T-helper 1 cell treated with Interleukin-12 subunit alpha and Interleukin-12 subunit beta and Interleukin-4 antibody, amounts not matched to agents 30 μg/mL and 1 μg/mL, for 36 hours (primary cell): ENCODE results near the gene SLC43A1.

ENCODE experiments used
- H3K27ac Mint-ChIP-seq: one replicate; pipeline ENCODE4 v1.8.0; 2021; ENCODE audit warnings: mild to moderate bottlenecking, mixed read lengths
- H3K27me3 Mint-ChIP-seq: one replicate; pipeline ENCODE4 v1.8.0; 2021; ENCODE audit warnings: low read depth, mixed read lengths
- H3K36me3 Mint-ChIP-seq: one replicate; pipeline ENCODE4 v1.8.0; 2021; ENCODE audit warnings: low read depth, mixed read lengths
- H3K4me1 Mint-ChIP-seq: one replicate; pipeline ENCODE4 v1.8.0; 2021; ENCODE audit warnings: low read depth, mixed read lengths
- H3K4me3 Mint-ChIP-seq: one replicate; pipeline ENCODE4 v1.8.0; 2021; ENCODE audit warnings: mild to moderate bottlenecking, moderate library complexity, mixed read lengths
- H3K9me3 Mint-ChIP-seq: one replicate; pipeline ENCODE4 v1.8.0; 2021; ENCODE audit warnings: mixed read lengths

The SLC43A1 gene

DNA sequence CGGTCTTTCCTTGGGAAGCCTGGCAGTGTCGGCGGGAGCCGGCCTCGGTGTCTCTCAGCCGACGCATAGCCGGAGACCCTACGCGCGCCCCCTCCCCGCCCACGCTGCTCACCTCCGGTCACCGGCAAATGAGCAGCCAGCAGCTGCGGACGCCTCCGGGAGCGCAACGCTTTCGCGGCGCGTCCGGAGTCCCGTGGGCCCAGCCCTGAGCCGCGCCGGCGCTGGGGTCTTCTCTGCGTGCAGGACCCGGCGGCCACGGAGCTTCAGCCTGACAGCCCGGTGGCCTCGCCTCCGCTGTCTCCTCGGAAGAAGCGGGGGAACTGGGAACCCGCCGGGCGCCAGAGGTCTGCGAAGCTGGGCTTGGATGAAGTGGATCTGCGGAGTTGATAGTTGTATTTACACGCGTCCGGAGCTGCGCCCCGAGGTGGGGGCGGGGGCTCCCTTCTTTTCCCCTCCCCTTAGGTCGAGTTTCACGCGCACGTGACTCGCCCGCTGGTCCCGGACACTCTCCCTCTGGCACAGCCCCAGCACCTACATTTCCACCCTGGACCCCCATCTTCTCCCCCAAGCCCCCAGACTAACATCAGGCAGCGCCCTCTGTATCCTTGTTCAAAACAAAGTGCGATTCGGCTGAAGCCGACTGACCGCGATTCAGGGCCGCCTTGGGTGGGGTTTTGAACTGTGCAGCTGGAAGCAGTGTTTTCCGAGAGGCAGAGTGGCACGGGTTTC is at the start of gene SLC43A1:
SLC43A1 (minus strand) TSS at position 371 of the 729 bp plus-strand sequence. CDS start 1,591 bp downstream, outside the sequence.
- Mint-ChIP-seq H3K36me3 (no peaks in the 10 kb centered on the region), H3K27ac (peak within 1 kb of the TSS; percentile 83)

DNA sequence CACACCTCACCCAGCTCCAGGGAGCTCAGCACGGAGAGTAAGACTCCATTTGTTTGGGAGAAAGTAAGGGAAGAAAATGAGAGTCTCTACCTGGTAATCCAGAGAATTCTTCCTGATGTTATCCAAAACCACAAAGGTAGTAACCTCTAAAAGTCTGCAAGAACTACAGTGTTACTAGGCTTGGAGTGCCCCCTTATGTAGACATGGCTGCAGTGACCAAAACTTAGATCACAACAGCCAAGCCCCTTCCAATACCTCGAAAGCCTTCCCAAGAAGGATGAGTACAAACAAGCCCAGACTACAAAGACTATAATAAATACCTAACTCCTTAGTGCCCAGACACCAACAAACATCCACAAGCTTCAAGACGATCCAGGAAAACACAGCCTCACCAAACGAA is 47.1 kb upstream of the SLC43A1 start:
- H3K36me3 Mint-ChIP-seq, result peaks cover 42% of the 10 kb centered on the region
- H3K4me1 Mint-ChIP-seq, result peaks cover 29% of the 10 kb centered on the region
- no peaks in the 10 kb centered on the region for H3K27me3 Mint-ChIP-seq
- peak overlapping the region; percentile 5 for H3K4me3 Mint-ChIP-seq
- H3K27ac Mint-ChIP-seq, result peak overlapping the region; percentile 10
- no peaks in the 10 kb centered on the region for H3K9me3 Mint-ChIP-seq

More for the DNA sequence above, at the start of gene SLC43A1:
- Mint-ChIP-seq H3K4me3 (peak within 1 kb of the TSS; percentile 99), H3K9me3 (no peaks in the 10 kb centered on the region), H3K4me1 (peaks cover 15% of the 10 kb centered on the region), H3K27me3 (peaks cover 8% of the 10 kb centered on the region)

DNA sequence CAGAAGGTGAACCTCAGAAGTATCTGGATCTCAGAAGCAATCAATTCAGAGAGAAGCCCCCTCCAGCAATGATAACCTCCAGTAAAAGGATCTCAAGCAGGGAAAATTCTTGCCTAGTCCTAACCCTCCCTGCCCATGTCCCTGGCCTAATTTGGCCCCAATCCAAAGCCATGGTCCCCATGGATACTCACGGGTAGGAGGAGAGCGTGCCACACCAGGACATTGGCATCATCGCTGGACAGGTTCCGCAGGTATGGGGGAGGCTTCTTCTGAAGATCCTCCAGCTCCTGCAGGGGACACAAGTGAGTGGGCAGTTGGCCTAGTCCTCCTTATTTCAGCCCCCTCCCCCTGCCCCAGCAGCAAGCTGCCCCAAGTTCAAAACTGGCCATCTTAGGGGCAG is 44.6 kb upstream of the SLC43A1 start:
- Mint-ChIP-seq H3K4me1 (peaks cover 28% of the 10 kb centered on the region), H3K9me3 (no peaks in the 10 kb centered on the region), H3K36me3 (peaks cover 49% of the 10 kb centered on the region), H3K27ac (no peak overlapping the region), H3K4me3 (no peak overlapping the region), H3K27me3 (no peaks in the 10 kb centered on the region)

DNA sequence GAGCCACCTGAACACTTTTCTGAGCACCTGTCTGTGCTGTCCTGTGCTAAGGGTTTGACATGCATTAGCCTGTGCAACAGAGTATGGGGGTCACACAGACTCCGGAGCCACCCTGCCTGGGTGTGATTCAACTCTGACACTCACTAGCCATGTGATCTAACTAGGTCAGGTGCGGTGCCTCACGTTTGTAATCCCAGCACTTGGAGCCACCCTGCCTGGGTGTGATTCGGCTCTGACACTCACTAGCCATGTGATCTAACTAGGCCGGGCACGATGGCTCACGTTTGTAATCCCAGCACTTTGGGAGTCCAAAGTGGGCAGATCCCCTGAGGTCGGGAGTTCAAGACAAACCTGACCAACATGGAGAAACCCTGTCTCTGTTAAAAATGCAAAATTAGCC is 40.5 kb upstream of the SLC43A1 start:
- Mint-ChIP-seq H3K27me3 (no peaks in the 10 kb centered on the region), H3K36me3 (peaks cover 50% of the 10 kb centered on the region), H3K9me3 (no peaks in the 10 kb centered on the region), H3K4me1 (peaks cover 5% of the 10 kb centered on the region), H3K4me3 (no peak overlapping the region), H3K27ac (no peak overlapping the region)

DNA sequence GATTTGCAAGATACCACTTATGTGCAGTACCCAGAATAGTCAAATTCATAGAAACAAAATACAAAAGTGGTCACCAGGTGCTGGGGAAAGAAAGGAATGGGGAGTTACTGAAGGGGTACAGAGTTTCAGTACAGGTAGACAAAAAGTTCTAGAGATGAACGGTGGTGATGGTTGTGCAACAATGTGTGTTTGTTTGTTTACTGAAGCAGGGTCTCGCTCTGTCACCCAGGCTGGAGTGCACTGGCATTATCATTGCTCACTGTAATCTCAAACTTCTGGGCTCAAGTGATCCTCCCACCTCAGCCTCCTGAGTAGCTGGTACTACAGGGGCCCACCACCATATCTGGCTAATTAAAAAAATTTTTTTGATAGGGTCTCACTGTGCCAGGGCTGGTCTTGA is 39.9 kb upstream of the SLC43A1 start:
- Mint-ChIP-seq H3K4me1 (peaks cover 4% of the 10 kb centered on the region), H3K4me3 (no peak overlapping the region), H3K9me3 (no peaks in the 10 kb centered on the region), H3K27me3 (no peaks in the 10 kb centered on the region), H3K36me3 (peaks cover 52% of the 10 kb centered on the region), H3K27ac (no peak overlapping the region)

DNA sequence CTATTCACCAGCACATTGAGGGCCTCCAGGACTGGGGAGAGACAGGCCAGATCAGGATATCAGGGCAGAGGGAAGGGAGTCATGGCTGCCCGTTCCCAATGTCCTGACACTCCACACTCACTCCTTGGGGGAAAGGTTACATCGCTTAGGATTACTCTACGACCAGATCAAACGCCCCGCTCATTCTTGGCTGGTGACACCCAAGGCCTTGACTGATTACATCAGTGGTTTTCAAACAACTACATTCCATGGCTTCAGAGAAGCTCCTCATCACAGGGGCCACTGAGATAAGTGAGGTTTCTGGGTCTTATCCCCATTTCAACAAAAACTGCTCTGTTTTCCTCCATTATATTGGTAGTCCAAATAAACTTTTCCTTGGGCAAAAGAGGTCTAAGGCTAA is 37.0 kb upstream of the SLC43A1 start:
- H3K9me3 Mint-ChIP-seq, result no peaks in the 10 kb centered on the region
- no peak overlapping the region for H3K27ac Mint-ChIP-seq
- no peak overlapping the region for H3K4me3 Mint-ChIP-seq
- peaks cover 8% of the 10 kb centered on the region for H3K4me1 Mint-ChIP-seq
- no peaks in the 10 kb centered on the region for H3K27me3 Mint-ChIP-seq
- peaks cover 58% of the 10 kb centered on the region for H3K36me3 Mint-ChIP-seq

DNA sequence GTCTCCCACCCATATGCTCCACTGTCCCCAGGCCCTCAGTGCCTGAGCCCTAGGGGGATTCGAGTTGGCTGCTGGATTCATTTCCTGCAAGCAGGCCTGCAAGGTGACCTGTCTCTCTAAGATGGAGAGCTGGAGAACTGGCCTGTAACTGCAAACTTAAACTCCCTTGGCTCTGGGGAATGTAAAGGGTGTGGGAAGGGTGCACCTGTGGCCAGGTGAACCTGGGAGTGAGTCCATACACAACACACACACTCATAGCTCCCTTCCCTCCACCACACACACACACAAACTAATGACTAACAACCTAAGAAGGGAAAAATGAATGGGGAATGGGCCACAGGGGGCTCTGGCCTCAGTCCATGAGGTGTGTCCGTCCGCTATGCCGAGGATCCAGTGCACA is 36.4 kb upstream of the SLC43A1 start:
- no peak overlapping the region for H3K27ac Mint-ChIP-seq

DNA sequence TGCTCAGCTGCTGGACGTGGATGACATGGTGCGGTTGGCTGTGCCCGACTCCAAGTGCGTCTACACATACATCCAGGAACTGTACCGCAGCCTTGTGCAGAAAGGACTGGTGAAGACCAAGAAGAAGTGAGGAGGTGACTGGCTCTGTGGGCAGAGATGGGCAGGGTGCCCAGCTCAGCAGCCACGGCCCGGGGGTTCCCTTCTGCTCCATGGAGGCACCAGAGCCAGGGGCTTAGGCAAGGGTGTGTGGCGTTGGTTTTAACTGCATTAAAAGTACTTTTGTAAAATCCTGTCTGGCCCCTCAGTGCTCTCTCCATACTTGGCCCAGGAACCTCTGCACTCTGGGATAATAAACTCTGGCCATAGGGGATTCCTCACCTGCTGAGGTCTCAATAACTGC is 34.5 kb upstream of the SLC43A1 start:
- no peaks in the 10 kb centered on the region for H3K9me3 Mint-ChIP-seq
- no peaks in the 10 kb centered on the region for H3K27me3 Mint-ChIP-seq
- no peak overlapping the region for H3K27ac Mint-ChIP-seq
- H3K4me1 Mint-ChIP-seq, result peaks cover 5% of the 10 kb centered on the region
- peaks cover 47% of the 10 kb centered on the region for H3K36me3 Mint-ChIP-seq
- H3K4me3 Mint-ChIP-seq, result no peak overlapping the region

More for the DNA sequence above, 36.4 kb upstream of the SLC43A1 start:
- Mint-ChIP-seq H3K27me3 (no peaks in the 10 kb centered on the region), H3K4me3 (no peak overlapping the region), H3K4me1 (peaks cover 7% of the 10 kb centered on the region), H3K9me3 (no peaks in the 10 kb centered on the region), H3K36me3 (peaks cover 58% of the 10 kb centered on the region)

DNA sequence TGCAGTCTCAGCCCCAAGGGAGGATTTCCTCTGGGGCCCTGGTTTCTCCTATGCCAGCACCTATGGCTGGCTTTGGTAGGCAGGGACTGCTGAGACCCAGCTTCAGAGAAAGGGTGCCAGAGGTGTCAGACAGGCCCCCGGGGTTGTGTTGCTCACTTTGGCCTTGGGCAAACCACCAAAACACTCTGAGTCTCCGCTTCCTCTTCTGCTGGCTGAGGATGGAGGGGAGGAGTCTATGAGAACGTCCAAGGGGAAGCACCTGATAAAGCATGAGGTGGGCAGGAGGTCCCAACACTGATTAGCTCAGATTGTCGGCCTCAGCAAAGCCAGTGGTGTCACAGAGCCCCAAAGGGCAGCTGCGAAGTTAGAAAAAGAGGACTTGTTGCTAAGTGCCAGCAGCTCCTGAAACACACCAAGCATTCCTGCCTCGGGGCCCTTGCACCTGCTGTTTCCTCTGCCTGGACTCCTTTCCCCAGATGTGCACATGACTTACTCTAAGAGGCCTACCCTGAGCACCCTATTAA is 32.4 kb upstream of the SLC43A1 start:
- Mint-ChIP-seq H3K4me3 (no peak overlapping the region), H3K27me3 (no peaks in the 10 kb centered on the region), H3K36me3 (peaks cover 40% of the 10 kb centered on the region), H3K4me1 (peaks cover 5% of the 10 kb centered on the region), H3K9me3 (no peaks in the 10 kb centered on the region), H3K27ac (no peak overlapping the region)

DNA sequence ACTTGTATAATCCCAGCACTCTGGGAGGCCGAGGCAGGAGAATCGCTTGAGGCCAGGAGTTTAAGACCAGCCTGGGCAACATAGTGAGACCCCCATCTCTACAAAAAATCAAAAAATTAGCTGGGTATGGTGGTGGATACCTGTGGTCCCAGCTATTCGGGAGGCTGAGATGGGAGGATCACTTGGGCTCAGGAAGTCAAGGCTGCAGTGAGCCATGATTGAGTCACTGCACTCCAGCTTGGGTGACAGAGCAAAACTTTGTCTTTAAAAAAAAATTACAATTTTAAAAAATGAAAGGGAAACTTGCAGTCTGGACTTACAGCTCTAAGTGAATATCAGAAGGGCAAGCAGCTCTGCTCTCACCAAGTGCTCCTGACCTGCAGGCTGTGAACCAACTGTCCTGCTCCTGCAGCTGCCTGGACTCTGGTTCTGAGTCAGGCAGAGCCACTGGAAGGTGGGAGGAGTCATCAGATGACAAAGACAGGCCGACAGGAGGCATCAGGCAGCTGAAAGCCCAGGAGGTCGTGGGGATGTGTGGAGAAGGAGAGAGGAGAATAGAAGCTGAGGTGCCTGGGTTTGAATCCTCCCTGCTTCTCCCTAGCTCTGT is 31.5 kb upstream of the SLC43A1 start:
- H3K4me3 Mint-ChIP-seq, result no peak overlapping the region

DNA sequence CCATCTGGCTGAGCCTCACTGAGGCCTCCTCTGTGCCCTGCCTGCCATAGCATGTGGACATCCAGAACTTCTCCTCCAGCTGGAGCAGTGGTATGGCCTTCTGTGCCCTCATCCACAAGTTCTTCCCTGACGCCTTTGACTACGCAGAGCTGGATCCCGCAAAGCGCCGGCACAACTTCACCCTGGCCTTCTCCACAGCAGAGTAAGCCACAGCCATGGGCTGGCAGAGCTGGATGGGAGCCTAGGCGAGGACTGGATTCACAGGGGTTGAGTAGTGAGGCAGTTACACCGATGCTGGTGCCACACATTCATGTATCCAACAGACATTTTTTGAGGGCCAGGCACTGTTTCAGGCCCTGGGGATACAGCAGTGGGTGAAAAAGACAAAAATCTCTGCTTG is 30.9 kb upstream of the SLC43A1 start:
- no peak overlapping the region for H3K27ac Mint-ChIP-seq
- no peaks in the 10 kb centered on the region for H3K27me3 Mint-ChIP-seq
- H3K4me1 Mint-ChIP-seq, result peaks cover 5% of the 10 kb centered on the region
- H3K4me3 Mint-ChIP-seq, result no peak overlapping the region
- no peaks in the 10 kb centered on the region for H3K9me3 Mint-ChIP-seq
- peaks cover 33% of the 10 kb centered on the region for H3K36me3 Mint-ChIP-seq

More for the DNA sequence above, 31.5 kb upstream of the SLC43A1 start:
- H3K4me1 Mint-ChIP-seq, result peaks cover 5% of the 10 kb centered on the region
- H3K27me3 Mint-ChIP-seq, result no peaks in the 10 kb centered on the region
- H3K27ac Mint-ChIP-seq, result peak overlapping the region; percentile 57
- no peaks in the 10 kb centered on the region for H3K9me3 Mint-ChIP-seq
- H3K36me3 Mint-ChIP-seq, result peaks cover 37% of the 10 kb centered on the region

DNA sequence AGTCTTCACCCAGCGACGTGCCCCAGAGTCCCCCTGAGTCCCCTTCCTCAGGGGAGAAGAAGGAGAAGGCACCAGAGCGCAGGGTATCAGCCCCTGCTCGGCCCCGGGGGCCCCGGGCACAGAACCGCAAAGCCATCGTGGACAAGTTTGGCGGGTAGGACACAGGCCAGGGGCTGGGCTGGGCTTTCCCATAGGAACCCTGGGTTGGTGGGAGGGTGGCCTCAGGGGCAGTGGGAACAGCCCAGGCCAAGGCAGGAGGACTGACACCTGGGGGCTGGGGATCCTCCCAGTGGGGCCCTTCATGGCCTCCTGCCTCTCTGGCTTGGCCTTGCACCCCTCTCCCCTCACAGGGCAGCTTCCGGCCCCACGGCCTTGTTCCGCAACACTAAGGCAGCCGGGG is 30.4 kb upstream of the SLC43A1 start:
- Mint-ChIP-seq H3K27me3 (no peaks in the 10 kb centered on the region), H3K4me3 (no peak overlapping the region), H3K9me3 (no peaks in the 10 kb centered on the region), H3K27ac (no peak overlapping the region), H3K4me1 (peaks cover 5% of the 10 kb centered on the region), H3K36me3 (peaks cover 33% of the 10 kb centered on the region)

DNA sequence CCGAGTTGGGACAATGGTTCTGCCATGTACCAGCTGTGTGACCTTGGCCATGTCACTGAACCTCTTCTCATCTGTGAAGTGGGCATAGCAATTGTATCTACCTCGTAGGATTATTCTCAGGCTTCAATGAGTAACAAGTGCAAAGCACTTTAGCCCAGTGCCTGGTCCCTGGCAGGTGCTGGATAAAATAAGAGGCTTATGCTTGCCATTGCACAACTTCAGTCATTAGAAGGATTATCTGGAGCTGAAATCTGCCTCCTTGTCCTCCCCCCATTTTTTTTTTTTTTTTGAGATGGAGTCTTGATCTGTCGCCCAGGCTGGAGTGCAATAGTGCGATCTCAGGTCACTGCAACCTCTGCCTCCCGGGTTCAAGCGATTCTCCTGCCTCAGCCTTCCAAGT is 29.1 kb upstream of the SLC43A1 start:
- Mint-ChIP-seq H3K4me3 (no peak overlapping the region), H3K36me3 (peaks cover 27% of the 10 kb centered on the region), H3K4me1 (peaks cover 5% of the 10 kb centered on the region), H3K27me3 (no peaks in the 10 kb centered on the region), H3K9me3 (no peaks in the 10 kb centered on the region), H3K27ac (no peak overlapping the region)

DNA sequence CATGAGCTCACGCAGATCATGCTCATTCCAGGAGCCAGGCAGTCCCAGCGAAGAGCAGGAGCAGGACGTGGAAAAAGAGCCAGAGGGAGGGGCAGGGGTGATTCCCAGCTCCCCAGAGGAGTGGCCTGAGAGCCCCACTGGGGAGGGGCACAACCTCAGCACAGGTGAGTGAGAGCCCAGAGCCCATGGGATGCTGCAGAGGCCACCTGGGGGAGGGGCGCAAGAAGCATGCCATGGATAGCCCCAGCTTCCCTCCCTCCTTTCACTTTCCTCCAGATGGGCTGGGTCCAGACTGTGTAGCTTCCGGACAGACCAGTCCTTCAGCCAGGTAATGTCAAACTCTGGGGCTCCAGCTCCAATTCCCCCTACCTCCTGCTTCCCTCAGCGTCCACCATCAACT is 28.1 kb upstream of the SLC43A1 start:
- Mint-ChIP-seq H3K27ac (no peak overlapping the region), H3K9me3 (no peaks in the 10 kb centered on the region), H3K36me3 (peaks cover 26% of the 10 kb centered on the region), H3K27me3 (no peaks in the 10 kb centered on the region), H3K4me1 (peaks cover 3% of the 10 kb centered on the region), H3K4me3 (no peak overlapping the region)

DNA sequence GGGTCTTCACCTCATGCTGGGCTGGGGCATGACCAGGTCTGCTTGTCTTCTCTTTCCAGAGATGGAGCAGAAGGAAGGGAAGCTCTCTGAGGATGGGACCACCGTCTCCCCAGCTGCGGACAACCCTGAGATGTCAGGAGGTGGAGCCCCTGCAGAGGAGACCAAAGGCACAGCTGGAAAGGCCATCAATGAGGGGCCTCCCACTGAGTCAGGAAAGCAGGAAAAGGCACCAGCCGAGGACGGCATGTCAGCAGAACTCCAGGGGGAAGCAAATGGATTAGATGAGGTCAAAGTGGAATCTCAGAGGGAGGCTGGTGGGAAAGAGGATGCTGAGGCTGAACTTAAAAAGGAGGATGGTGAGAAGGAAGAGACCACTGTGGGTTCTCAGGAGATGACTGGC is 27.1 kb upstream of the SLC43A1 start:
- no peak overlapping the region for H3K4me3 Mint-ChIP-seq
- H3K4me1 Mint-ChIP-seq, result no peaks in the 10 kb centered on the region
- H3K36me3 Mint-ChIP-seq, result peaks cover 25% of the 10 kb centered on the region
- no peaks in the 10 kb centered on the region for H3K27me3 Mint-ChIP-seq
- peak overlapping the region; percentile 46 for H3K27ac Mint-ChIP-seq
- H3K9me3 Mint-ChIP-seq, result no peaks in the 10 kb centered on the region
